ENCODE measurements around the gene DPY19L1. TPM values are rescaled to one million over a fixed set of nuclear protein-coding genes. Genes with fewer than 3 reads are reported as not detected.
"Not testable (repeated sequence)": the region's sequence is repeated elsewhere in the genome, so short reads cannot be mapped to it uniquely, and the experiment has no call there.

The DPY19L1 gene
- total and polyA plus RNA-seq, 12 donors, result 4.9 to 119 (median 25.2) TPM

- TF ChIP-seq CTCF (IDR thresholded peaks at IDR 0.05) (no peak), POLR2A (IDR thresholded peaks at IDR 0.05) (no peak)
- no peaks in the 10 kb centered on the region for H3K27me3 ChIP-seq
- H3K27ac ChIP-seq, result no peak overlapping the region
- H3K9me3 ChIP-seq (replicated peaks in 1 of 3), result no peaks in the 10 kb centered on the region
- no peaks in the 10 kb centered on the region for H3K36me3 ChIP-seq (replicated peaks in 1 of 2)
- H3K4me3 ChIP-seq, result no peak overlapping the region
- no peaks in the 10 kb centered on the region for H3K4me1 ChIP-seq (replicated peaks in 1 of 2)
- no peak for DNase-seq
- intact Hi-C loops (cut with DNase I), result no loop called here
These were observed 87.9 kb downstream of the DPY19L1 start for GRCh38 chr7:34949361-34949760.

- H3K36me3 ChIP-seq (replicated peaks in 1 of 2); H3K9me3 ChIP-seq (replicated peaks in 1 of 3); intact Hi-C loops (cut with DNase I); DNase-seq; H3K27ac ChIP-seq; H3K27me3 ChIP-seq; H3K4me3 ChIP-seq; H3K4me1 ChIP-seq (replicated peaks in 1 of 2): not testable (repeated sequence)
- WGBS, 4 donors, result 82 to 97% (median 85%) methylated on average over 2 of the region's 2 CpGs
These were observed 89.9 kb downstream of the DPY19L1 start for GRCh38 chr7:34947427-34947826.

- Histone ChIP-seq H3K4me3 (no peak overlapping the region), H3K4me1 (replicated peaks in 1 of 2) (no peaks in the 10 kb centered on the region), H3K27ac (no peak overlapping the region), H3K9me3 (replicated peaks in 1 of 3) (no peaks in the 10 kb centered on the region), H3K27me3 (no peaks in the 10 kb centered on the region), H3K36me3 (replicated peaks in 1 of 2) (no peaks in the 10 kb centered on the region)
- TF ChIP-seq CTCF (IDR thresholded peaks at IDR 0.05), result no peak
- no peak for TF ChIP-seq POLR2A (IDR thresholded peaks at IDR 0.05)
- intact Hi-C loops (cut with DNase I), result no loop called here
- no peak for DNase-seq
- 91 to 97% (median 95%) methylated on average over 4 of the region's 4 CpGs for WGBS, 4 donors
These were observed 90.8 kb downstream of the DPY19L1 start for GRCh38 chr7:34946486-34946885.

- not testable (repeated sequence) for DNase-seq
- 78 to 90% (median 82%) methylated on average over 7 of the region's 7 CpGs for WGBS, 4 donors
These were observed 91.3 kb downstream of the DPY19L1 start for GRCh38 chr7:34945894-34946477.

GRCh38 chr7:34939175-34939574 lies 98.1 kb downstream of the DPY19L1 start:
- TF ChIP-seq POLR2A (IDR thresholded peaks at IDR 0.05) (no peak), CTCF (IDR thresholded peaks at IDR 0.05) (no peak)
- WGBS, 4 donors, result 70 to 82% (median 71%) methylated on average over 6 of the region's 6 CpGs

More at GRCh38 chr7:34945894-34946477, 91.3 kb downstream of the DPY19L1 start:
- H3K4me3 ChIP-seq; H3K9me3 ChIP-seq (replicated peaks in 1 of 3); H3K27ac ChIP-seq; H3K27me3 ChIP-seq; H3K36me3 ChIP-seq (replicated peaks in 1 of 2); intact Hi-C loops (cut with DNase I); H3K4me1 ChIP-seq (replicated peaks in 1 of 2): not testable (repeated sequence)

GRCh38 chr7:34935735-34936165 lies 101.5 kb downstream of the DPY19L1 start:
- DNase-seq; intact Hi-C loops (cut with DNase I); H3K9me3 ChIP-seq (replicated peaks in 1 of 3); H3K36me3 ChIP-seq (replicated peaks in 1 of 2); H3K4me3 ChIP-seq; H3K4me1 ChIP-seq (replicated peaks in 1 of 2); H3K27me3 ChIP-seq: not testable (repeated sequence)
- H3K27ac ChIP-seq, result peak overlapping the region in 1 of 5 donors; percentile 44
- WGBS, 4 donors, result 38 to 61% (median 44%) methylated on average over 1 to 2 of the region's 2 CpGs

More at GRCh38 chr7:34939175-34939574, 98.1 kb downstream of the DPY19L1 start:
- Histone ChIP-seq H3K36me3 (replicated peaks in 1 of 2) (peaks cover 0 to 5% of the 10 kb centered on the region in 2 donors), H3K9me3 (replicated peaks in 1 of 3) (no peaks in the 10 kb centered on the region), H3K27me3 (no peaks in the 10 kb centered on the region), H3K27ac (no peak overlapping the region), H3K4me1 (replicated peaks in 1 of 2) (no peaks in the 10 kb centered on the region), H3K4me3 (no peak overlapping the region)
- intact Hi-C loops (cut with DNase I), result no loop called here
- DNase-seq, result peak in 5 of 7 donors; percentile 24 to 45 (median 35)

All from adrenal gland (tissue), 12 donors.